ENCODE data around the gene MKX. TPM values are rescaled to one million over a fixed set of nuclear protein-coding genes. Genes with fewer than 3 reads are reported as not detected.
"Not testable (repeated sequence)": the region's sequence is repeated elsewhere in the genome, so short reads cannot be mapped to it uniquely, and the experiment has no call there.

MKX gene
- total RNA-seq, 1 donor from 2014 or later: 0.15 TPM

GRCh38 chr10:27699776-27700175, 45.8 kb downstream of the MKX start:
- no peak for DNase-seq
- ATAC-seq: no peak
- intact Hi-C loops (cut with micrococcal nuclease): no loop called here

- ATAC-seq (no peak), DNase-seq (no peak)
- intact Hi-C loops (cut with micrococcal nuclease): no loop called here
Observed at GRCh38 chr10:27698961-27699360, 46.7 kb downstream of the MKX start.

GRCh38 chr10:27696466-27696865, 49.2 kb downstream of the MKX start:
- no peak for ATAC-seq
- intact Hi-C loops (cut with micrococcal nuclease): no loop called here
- DNase-seq: no peak

GRCh38 chr10:27695706-27696105, 49.9 kb downstream of the MKX start:
- intact Hi-C loops (cut with micrococcal nuclease): no loop called here
- ATAC-seq (no peak), DNase-seq (no peak)

GRCh38 chr10:27695088-27695487, 50.5 kb downstream of the MKX start:
- ATAC-seq (no peak), DNase-seq (no peak)
- intact Hi-C loops (cut with micrococcal nuclease): no loop called here

GRCh38 chr10:27692663-27693062, 53.0 kb downstream of the MKX start:
- ATAC-seq (peak; percentile 64), DNase-seq (no peak)
- intact Hi-C loops (cut with micrococcal nuclease): no loop called here

GRCh38 chr10:27688991-27689390, 56.6 kb downstream of the MKX start:
- ATAC-seq: no peak
- intact Hi-C loops (cut with micrococcal nuclease): no loop called here

GRCh38 chr10:27688276-27688675, 57.3 kb downstream of the MKX start:
- intact Hi-C loops (cut with micrococcal nuclease): no loop called here
- ATAC-seq (no peak), DNase-seq (no peak)

More at GRCh38 chr10:27688991-27689390, 56.6 kb downstream of the MKX start:
- DNase-seq: no peak

GRCh38 chr10:27687743-27688142, 57.9 kb downstream of the MKX start:
- DNase-seq: peak; percentile 33
- ATAC-seq: peak; percentile 60
- intact Hi-C loops (cut with micrococcal nuclease): no loop called here

- no peak for DNase-seq
- no peak for ATAC-seq
- intact Hi-C loops (cut with micrococcal nuclease): no loop called here
Observed at GRCh38 chr10:27687326-27687725, 58.3 kb downstream of the MKX start.

GRCh38 chr10:27685681-27686080, 59.9 kb downstream of the MKX start:
- ATAC-seq (no peak), DNase-seq (no peak)
- intact Hi-C loops (cut with micrococcal nuclease): no loop called here

GRCh38 chr10:27683226-27683625, 62.4 kb downstream of the MKX start:
- intact Hi-C loops (cut with micrococcal nuclease): no loop called here
- ATAC-seq (no peak), DNase-seq (no peak)

GRCh38 chr10:27681795-27682194, 63.8 kb downstream of the MKX start:
- ATAC-seq; intact Hi-C loops (cut with micrococcal nuclease); DNase-seq: not testable (repeated sequence)

- ATAC-seq: no peak
- intact Hi-C loops (cut with micrococcal nuclease): no loop called here
- no peak for DNase-seq
Observed at GRCh38 chr10:27680691-27681605, 64.7 kb downstream of the MKX start.

- DNase-seq (no peak), ATAC-seq (peak; percentile 68)
- intact Hi-C loops (cut with micrococcal nuclease): no loop called here
Observed at GRCh38 chr10:27680006-27680557, 65.5 kb downstream of the MKX start.

- intact Hi-C loops (cut with micrococcal nuclease): no loop called here
- ATAC-seq: no peak
- no peak for DNase-seq
Observed at GRCh38 chr10:27679369-27679912, 66.2 kb downstream of the MKX start.

- ATAC-seq: no peak
- intact Hi-C loops (cut with micrococcal nuclease): no loop called here
- no peak for DNase-seq
Observed at GRCh38 chr10:27678166-27678565, 67.5 kb downstream of the MKX start.

- no peak for ATAC-seq
- intact Hi-C loops (cut with micrococcal nuclease): no loop called here
- DNase-seq: no peak
Observed at GRCh38 chr10:27673065-27673464, 72.6 kb downstream of the MKX start.

GRCh38 chr10:27671821-27672220, 73.8 kb downstream of the MKX start:
- intact Hi-C loops (cut with micrococcal nuclease): no loop called here
- DNase-seq (no peak), ATAC-seq (no peak)

GRCh38 chr10:27664461-27664860, 81.2 kb downstream of the MKX start:
- intact Hi-C loops (cut with micrococcal nuclease): no loop called here
- ATAC-seq: no peak
- no peak for DNase-seq

- ATAC-seq (no peak), DNase-seq (no peak)
- intact Hi-C loops (cut with micrococcal nuclease): no loop called here
Observed at GRCh38 chr10:27663621-27664020, 82.0 kb downstream of the MKX start.
